ENCODE data around the gene STAMBPL1.
"Not testable (repeated sequence)": the region's sequence is repeated elsewhere in the genome, so short reads cannot be mapped to it uniquely, and the experiment has no call there.

STAMBPL1 gene

GRCh38 chr10:88926566-88927415 is 46.7 kb downstream of the STAMBPL1 start:
- no peak for FAIRE-seq

GRCh38 chr10:88927416-88927690 is 47.3 kb downstream of the STAMBPL1 start:
- no peak for FAIRE-seq

DNA sequence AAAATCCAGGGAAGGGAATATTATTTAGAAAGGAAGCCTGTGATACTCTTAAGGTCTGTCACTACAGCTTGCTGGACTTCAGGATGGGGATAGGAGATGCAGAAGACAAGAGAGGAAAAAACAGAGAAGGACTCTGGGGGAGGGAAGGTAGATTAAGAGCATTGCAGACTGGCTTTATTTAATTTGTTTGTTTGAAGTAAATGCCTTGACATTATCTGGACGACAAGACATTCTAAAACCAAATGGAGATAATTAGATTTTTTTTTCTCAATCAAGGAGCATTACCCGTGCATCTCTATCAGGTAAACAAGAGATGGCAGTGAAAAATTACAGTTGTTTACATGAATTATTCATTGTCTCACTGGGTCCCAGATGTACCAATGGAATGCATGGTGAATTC is 48.2 kb downstream of the STAMBPL1 start:
- no peak for FAIRE-seq

DNA sequence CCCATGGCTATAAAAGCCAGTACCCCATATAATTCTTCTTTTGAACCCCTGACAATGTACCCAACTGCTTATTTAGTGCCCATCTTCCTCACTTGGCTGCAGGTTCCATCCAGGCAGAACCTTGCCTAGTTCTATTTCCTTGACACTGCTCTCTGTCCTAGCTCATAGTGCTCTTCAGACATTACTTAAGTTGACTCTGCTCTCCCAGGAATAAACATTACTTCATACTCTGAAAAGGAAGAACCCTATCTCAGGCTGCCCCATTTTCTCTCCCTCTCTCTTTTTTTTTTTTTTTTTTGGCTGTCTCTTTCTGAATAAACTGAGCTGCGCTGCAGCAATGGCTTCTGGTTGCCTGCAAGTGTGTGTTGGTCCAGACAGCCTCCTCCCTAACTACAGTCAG is 51.5 kb downstream of the STAMBPL1 start:
- FAIRE-seq, result no peak

DNA sequence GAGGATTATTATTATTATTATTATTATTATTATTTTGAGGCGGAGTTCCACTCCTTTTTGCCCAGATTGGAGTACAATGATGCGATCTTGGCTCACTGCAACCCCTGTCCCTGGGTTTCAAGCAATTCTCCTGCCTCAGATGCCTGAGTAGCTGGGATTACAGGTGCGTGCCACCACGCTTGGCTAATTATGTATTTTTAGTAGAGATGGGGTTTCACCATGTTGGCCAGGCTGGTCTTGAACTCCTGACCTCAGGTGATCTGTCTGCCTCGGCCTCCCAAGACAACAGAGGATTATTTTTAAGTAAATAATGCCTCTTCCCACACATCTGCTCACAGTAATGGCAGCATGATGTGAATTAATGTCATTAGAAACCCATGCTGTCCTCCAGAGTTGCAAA is 52.0 kb downstream of the STAMBPL1 start:
- not testable (repeated sequence) for FAIRE-seq

- FAIRE-seq, result peak; percentile 40
These were observed 52.7 kb downstream of the STAMBPL1 start for GRCh38 chr10:88932539-88933256.

DNA sequence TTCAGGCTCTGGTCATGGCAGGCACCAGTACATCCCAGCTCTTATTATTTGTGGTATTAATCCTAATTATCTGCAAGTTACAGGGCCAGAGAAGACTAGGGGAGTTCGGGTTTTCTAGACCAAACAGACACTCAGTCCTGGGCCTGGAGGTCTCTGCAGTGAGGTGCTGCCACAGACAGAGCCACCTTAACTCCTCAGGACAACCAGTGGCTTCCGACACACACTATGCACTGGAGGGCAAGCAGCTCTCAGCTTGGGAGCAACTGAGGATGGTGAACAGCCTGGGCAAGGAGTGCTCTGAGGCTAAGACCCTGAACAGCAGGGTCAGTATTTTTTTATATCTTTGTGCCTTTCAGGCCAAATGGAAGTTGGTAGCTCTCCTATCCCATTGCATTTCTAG is 53.5 kb downstream of the STAMBPL1 start:
- FAIRE-seq, result no peak

DNA sequence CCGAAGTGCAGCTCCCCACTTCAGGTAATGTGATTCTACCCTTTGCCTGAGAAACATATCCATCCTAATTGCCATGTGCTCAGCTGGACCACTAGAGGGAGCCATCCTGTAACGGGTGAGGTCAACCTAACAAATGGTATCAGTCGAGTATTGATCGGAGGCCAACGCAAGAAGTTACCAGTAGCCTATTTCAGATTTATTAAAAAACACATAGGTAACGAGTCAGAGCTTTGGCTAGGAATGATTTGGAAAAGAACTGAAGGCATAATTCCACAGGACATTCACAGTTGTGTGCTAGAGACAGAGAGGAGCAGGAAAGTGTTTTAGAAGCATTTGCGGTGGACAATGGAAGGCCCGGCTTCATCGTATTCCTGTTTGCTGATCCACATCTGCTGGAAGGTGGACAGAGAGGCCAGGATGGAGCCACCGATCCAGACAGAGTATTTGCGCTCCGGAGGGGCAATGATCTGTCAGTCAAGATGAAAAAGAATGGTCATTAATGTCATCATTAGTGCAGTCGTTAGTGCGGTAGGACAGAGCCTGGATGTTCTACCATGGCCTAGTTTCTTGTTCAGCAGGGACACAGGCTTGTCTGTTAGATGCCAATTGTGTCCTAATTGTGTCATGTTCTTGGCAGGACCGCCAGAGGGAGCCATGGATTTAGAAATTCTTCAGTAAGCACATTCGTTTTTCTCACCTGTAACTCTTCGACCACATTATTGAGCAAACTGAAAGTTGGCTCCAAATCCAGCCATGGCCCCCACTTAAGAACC is 55.0 kb downstream of the STAMBPL1 start:
- peak; percentile 49 for FAIRE-seq

GRCh38 chr10:88936656-88937055 is 56.6 kb downstream of the STAMBPL1 start:
- FAIRE-seq, result no peak

DNA sequence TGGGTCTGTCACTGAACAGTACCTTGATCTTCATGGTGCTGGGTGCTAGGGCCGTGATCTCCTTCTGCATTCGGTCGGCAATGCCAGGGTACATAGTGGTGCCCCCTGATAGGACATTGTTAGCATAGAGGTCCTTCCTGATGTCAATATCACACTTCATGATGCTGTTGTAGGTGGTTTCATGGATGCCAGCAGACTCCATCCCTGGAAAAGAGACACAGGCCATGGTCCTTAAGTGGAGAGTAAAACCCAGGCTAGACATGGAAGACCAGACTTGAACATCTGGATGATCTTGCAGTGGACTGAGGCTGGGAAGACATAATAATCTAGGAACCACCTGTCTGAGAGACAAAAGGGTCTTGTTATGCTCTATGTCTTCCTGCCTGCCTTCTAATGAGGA is 58.0 kb downstream of the STAMBPL1 start:
- no peak for FAIRE-seq

- no peak for FAIRE-seq
These were observed 58.9 kb downstream of the STAMBPL1 start for GRCh38 chr10:88938938-88939337.

DNA sequence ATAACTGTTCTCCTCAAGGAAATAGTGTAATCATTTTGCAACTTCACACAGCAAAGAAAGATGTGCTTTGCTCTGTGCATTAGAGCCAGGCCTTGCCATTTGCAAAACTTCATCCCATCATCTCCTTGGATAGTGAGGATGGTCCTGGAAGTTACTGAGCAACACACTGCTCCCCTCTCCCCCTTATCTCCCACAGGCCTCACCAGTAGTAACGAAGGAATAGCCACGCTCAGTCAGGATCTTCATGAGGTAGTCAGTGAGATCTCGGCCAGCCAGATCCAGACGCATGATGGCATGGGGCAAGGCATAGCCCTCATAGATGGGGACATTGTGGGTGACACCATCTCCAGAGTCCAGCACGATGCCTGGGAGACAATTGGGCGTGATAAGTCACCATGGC is 61.0 kb downstream of the STAMBPL1 start:
- FAIRE-seq, result no peak

DNA sequence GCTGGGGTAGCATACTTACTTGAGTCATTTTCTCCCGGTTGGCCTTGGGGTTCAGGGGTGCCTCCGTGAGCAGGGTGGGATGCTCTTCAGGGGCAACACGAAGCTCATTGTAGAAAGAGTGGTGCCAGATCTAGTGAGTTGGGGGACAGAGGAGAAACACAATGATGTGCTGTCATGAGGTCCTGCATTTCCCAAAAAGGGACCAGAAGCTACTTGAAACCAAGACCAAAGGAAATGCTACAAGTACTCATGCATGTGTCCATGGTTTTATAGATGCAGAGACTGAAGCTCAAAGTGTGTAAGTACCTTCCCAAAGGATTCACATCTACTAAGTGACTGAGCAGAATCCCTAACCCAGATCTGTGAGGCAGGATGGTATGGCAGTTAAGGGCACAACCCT is 63.7 kb downstream of the STAMBPL1 start:
- FAIRE-seq, result no peak

GRCh38 chr10:88944813-88945212 is 64.8 kb downstream of the STAMBPL1 start:
- FAIRE-seq, result no peak

DNA sequence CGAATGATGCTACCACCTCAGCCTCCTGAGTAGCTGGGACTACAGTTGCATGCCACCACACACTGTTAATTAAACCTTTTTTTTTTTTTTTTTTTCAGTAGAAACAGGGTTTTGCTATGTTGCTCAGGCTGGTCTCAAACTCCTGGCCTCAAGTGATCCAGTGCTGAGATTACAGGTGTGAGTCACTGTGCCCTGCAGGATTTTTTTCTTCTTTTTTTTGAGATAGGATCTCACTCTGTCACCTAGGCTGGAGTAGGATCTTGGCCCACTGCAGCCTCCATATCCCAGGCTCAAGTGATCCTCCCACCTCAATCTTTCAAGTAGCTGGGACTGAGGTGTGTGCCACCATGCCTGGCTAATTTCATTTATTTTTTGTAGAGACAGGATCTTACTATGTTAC is 66.2 kb downstream of the STAMBPL1 start:
- FAIRE-seq, result no peak

- no peak for FAIRE-seq
These were observed 67.0 kb downstream of the STAMBPL1 start for GRCh38 chr10:88946965-88947590.

DNA sequence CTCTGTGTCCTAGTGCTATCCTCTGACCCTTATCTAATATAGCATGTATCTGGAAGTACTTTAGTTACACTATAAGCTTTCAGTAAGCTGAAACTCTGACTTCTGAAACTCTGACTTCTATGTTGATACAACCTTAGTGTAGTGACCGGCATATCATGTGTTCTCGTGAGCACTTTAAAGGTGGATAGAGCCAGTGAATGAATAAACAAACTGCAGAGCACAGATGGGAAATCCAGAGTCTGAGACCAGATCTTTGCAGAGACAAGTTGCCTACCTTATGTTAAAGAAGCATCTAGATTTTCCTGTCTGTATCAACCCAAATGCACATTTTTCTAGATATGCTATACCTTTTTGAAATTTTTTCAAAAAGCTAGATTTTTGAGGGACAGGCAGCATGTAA is 69.0 kb downstream of the STAMBPL1 start:
- FAIRE-seq, result no peak

GRCh38 chr10:88949912-88950837 is 70.1 kb downstream of the STAMBPL1 start:
- FAIRE-seq, result no peak

DNA sequence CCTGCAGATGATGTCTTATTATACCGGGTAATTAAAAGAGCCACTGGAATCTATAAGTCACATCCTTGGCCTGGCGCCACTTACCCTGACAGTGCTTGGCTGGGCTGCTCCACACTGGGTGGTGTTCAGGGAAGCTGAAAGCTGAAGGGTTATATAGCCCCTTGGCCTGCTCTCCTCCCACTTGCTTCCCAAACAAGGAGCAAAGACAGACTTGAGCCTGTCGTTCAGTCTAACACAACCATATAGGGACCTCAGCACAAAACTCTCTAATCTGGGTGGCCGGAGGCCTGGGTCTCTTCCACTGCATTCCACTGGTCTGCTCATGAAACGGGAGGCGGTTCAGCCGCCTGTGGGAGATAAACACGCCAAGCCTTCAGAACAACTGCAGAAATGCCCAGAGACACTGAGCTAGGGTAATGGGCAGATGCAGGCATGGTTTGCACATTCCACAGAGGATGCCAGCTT is 72.6 kb downstream of the STAMBPL1 start, which contains the start of gene ACTA2:
ACTA2 (minus strand) TSS at position 127 of the 465 bp plus-strand sequence. CDS start 3,843 bp downstream, outside the sequence.
- no peak for FAIRE-seq

DNA sequence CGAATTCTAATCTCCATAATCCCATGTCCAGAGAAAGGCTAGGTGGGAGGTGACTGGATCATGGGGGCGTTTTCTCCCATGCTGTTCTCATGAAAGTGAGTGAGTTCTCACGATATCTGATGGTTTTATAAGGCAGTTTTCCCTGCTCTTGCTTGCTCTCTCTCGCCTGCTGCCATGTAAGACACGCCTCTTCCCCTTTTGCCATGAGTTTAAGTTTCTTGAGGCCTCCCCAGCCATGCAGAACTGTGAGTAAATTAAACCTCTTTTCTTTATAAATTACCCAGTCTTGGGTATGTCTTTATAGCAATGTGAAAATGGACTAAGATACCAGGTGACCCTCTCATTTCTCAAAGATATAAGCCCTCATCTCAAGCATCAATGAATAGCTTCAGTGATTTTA is 73.6 kb downstream of the STAMBPL1 start:
- no peak for FAIRE-seq

- no peak for FAIRE-seq
These were observed 74.5 kb downstream of the STAMBPL1 start for GRCh38 chr10:88954458-88955083.
